OCI-LY7 (cell line): ENCODE measurements around the gene PHACTR2. TPM values are rescaled to one million over a fixed set of nuclear protein-coding genes. Genes with fewer than 3 reads are reported as not detected.

Experiments
- BruUV-seq: library from RNA; stranded (reverse); fragments of 400-500 nt; replicated peaks from 2 replicates; lab custom pipeline; 2021; lab: Mats Ljungman, UMichigan
- CTCF ChIA-PET: fragments of 300-600 bp; sonication (Branson Sonifier 250); formaldehyde crosslinking; loops from one replicate; lab custom pipeline; 2022; ENCODE audit warnings: antibody characterized with exemption; ENCODE audit not compliant: unreplicated experiment; lab: Charles Lee
- POLR2A ChIA-PET: fragments of 300-600 bp; sonication (Branson Sonifier 250); formaldehyde crosslinking; loops from one replicate; lab custom pipeline; 2022; ENCODE audit warnings: antibody characterized with exemption; lab: Charles Lee
- DNase-seq: peaks from one replicate; pipeline ENCODE4 v3.0.0-alpha.2; 2015; ENCODE audit warnings: low spot score
- H2AFZ ChIP-seq: fragments of 200-600 bp; sonication (generic), shearing (Covaris generic); 2 replicates; pipeline ENCODE4 v1.6.1; 2014; ENCODE audit warnings: mild to moderate bottlenecking, antibody characterized with exemption, low read length, moderate library complexity
- H3K27ac ChIP-seq: fragments of 200-600 bp; sonication (generic); 2 replicates; pipeline ENCODE4 v1.5.1; 2014; ENCODE audit warnings: mixed run types, low read depth, mild to moderate bottlenecking, moderate library complexity, low read length, inconsistent platforms; ENCODE audit not compliant: poor library complexity, severe bottlenecking
- H3K36me3 ChIP-seq: fragments of 200-600 bp; sonication (generic); 2 replicates; pipeline ENCODE4 v1.6.1; 2014; ENCODE audit warnings: mild to moderate bottlenecking, antibody characterized with exemption, low read length, moderate library complexity, mixed read lengths; ENCODE audit not compliant: insufficient read depth
- H3K4me1 ChIP-seq: fragments of 200-600 bp; sonication (generic); 2 replicates; pipeline ENCODE4 v1.5.1; 2014; ENCODE audit warnings: mild to moderate bottlenecking, low read length; ENCODE audit not compliant: insufficient read depth, poor library complexity, severe bottlenecking
- H3K4me2 ChIP-seq: fragments of 200-600 bp; sonication (generic); 2 replicates; pipeline ENCODE4 v1.6.1; 2014; ENCODE audit warnings: mild to moderate bottlenecking, low read length
- H3K4me3 ChIP-seq: fragments of 200-600 bp; sonication (generic); 2 replicates; pipeline ENCODE4 v1.5.1; 2014; ENCODE audit warnings: mild to moderate bottlenecking, low read depth, low read length; ENCODE audit not compliant: poor library complexity, severe bottlenecking
- H3K79me2 ChIP-seq: fragments of 200-600 bp; sonication (generic); 2 replicates; pipeline ENCODE4 v1.6.1; 2016; ENCODE audit warnings: low read depth, mild to moderate bottlenecking, low read length, moderate library complexity, mixed read lengths; ENCODE audit not compliant: insufficient read depth
- H3K9me2 ChIP-seq: fragments of 200-600 bp; sonication (generic); 2 replicates; pipeline ENCODE4 v1.6.1; 2016; ENCODE audit warnings: mild to moderate bottlenecking, low read length, mixed read lengths; ENCODE audit not compliant: insufficient read depth
- H3K9me3 ChIP-seq: fragments of 200-600 bp; sonication (generic); 2 replicates; pipeline ENCODE4 v1.6.1; 2014; ENCODE audit warnings: mild to moderate bottlenecking, mixed run types, low read length, mixed read lengths
- H4K20me1 ChIP-seq: fragments of 200-600 bp; sonication (generic); 2 replicates; pipeline ENCODE4 v1.6.1; 2014; ENCODE audit warnings: mild to moderate bottlenecking, antibody characterized with exemption, low read length, moderate library complexity, mixed read lengths; ENCODE audit not compliant: insufficient read depth
- EZH2phosphoT487 ChIP-seq: fragments of 200-600 bp; sonication (generic); IDR thresholded peaks from 2 replicates; pipeline ENCODE4 v1.6.1; 2018; ENCODE audit warnings: low read depth, borderline replicate concordance, mild to moderate bottlenecking, mixed run types, antibody characterized with exemption, low read length, moderate library complexity, mixed read lengths
- intact Hi-C: fragments of 100-400 bp; cut with micrococcal nuclease; formaldehyde crosslinking; loops from one replicate; pipeline ENCODE4 v1.10.0; 2022; ENCODE audit not compliant: unreplicated experiment
- total RNA-seq, 2 experiments: library from RNA; depleted of rRNA in 1 of 2; stranded (reverse); fragments of >200 nt in 1 of 2; shearing (Covaris generic) in 1 of 2; gene quantifications; 2 replicates each; pipeline ENCODE4 v1.2.3, GENCODE V29; 2014 to 2022
- TF ChIP-seq, protein P1 (sequence below): fragments of 200-600 bp; sonication (generic); conservative IDR thresholded peaks from 2 replicates; pipeline ENCODE4 v1.5.1; 2014; ENCODE audit warnings: mild to moderate bottlenecking, antibody characterized with exemption, low read length, moderate library complexity, mixed read lengths

PHACTR2 gene
- total RNA-seq, 2 experiments from 2014 or later = 0.06 to 5.4 TPM

DNA sequence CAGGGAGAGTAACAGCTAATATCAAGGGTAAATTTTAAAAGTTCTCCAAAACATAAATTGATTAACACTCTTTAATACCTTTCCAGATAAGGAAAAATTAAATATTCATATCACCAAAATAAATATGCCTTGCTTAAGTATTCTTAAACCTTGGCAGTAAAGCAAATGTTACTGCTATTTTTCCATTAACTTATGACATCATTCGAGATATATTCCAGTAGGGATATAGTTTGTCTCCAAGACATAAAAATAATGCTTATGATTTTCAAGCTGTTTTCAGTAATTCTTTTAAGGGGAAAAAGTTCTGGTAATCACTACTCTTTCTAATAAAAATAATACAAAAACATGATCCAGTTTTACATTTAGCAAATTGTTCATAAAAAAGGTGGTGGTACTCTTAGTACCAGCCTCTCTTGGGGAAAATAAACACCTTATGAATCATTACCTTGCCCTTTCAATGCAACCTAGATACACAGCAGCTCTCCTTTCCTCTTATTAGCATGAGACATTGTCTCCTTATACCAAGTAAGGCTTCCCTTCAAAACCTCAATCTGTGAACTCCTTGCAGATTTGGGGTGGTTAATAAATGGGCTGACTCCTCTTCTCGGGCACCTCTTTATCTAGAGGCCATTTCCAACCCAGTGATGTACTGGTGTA, 133.9 kb downstream of the PHACTR2 start:
- Histone ChIP-seq H4K20me1 (no peaks in the 10 kb centered on the region), H3K36me3 (no peaks in the 10 kb centered on the region), H3K9me2 (no peaks in the 10 kb centered on the region), H3K27ac (no peak overlapping the region), H3K4me1 (no peaks in the 10 kb centered on the region), H2AFZ (no peak overlapping the region), H3K9me3 (no peaks in the 10 kb centered on the region), H3K4me3 (no peak overlapping the region), H3K79me2 (no peaks in the 10 kb centered on the region), H3K4me2 (no peak overlapping the region)
- CTCF ChIA-PET = no interaction called here
- intact Hi-C loops = no loop called here
- POLR2A ChIA-PET = interaction anchor here (1.0 kb wide), 2 partner anchors 18 to 1212 kb away, joined by 4 read pairs; no protein-coding TSS in a partner anchor
- TF ChIP-seq, protein P1, sequence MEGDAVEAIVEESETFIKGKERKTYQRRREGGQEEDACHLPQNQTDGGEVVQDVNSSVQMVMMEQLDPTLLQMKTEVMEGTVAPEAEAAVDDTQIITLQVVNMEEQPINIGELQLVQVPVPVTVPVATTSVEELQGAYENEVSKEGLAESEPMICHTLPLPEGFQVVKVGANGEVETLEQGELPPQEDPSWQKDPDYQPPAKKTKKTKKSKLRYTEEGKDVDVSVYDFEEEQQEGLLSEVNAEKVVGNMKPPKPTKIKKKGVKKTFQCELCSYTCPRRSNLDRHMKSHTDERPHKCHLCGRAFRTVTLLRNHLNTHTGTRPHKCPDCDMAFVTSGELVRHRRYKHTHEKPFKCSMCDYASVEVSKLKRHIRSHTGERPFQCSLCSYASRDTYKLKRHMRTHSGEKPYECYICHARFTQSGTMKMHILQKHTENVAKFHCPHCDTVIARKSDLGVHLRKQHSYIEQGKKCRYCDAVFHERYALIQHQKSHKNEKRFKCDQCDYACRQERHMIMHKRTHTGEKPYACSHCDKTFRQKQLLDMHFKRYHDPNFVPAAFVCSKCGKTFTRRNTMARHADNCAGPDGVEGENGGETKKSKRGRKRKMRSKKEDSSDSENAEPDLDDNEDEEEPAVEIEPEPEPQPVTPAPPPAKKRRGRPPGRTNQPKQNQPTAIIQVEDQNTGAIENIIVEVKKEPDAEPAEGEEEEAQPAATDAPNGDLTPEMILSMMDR = no peak
- no peak for TF ChIP-seq EZH2phosphoT487
- DNase-seq = no peak
- no TSS peak for BruUV-seq

DNA sequence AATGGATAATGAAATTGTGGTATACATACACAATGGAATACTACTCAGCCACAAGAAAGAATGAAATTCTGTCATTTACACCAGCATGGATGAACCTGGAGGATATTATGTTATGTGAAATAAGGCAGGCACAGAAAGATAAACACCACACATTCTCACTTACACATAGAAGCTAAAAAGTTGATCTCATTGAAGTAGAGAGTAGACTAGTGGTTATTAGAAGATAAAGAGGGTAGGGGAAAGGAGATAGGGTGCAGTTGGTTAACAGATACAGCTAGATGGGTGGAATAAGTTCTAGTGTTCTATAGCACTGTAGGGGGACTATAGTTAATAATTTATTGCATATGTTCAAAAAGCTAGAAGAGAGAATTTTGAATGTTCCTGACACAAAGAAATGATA, 139.9 kb downstream of the PHACTR2 start:
- TF ChIP-seq EZH2phosphoT487 = no peak
- TF ChIP-seq, protein P1 = no peak
- Histone ChIP-seq H3K4me2 (no peak overlapping the region), H4K20me1 (no peaks in the 10 kb centered on the region), H3K27ac (no peak overlapping the region), H3K36me3 (no peaks in the 10 kb centered on the region), H3K79me2 (no peaks in the 10 kb centered on the region), H3K9me2 (no peaks in the 10 kb centered on the region), H3K4me3 (no peak overlapping the region), H3K4me1 (no peaks in the 10 kb centered on the region), H2AFZ (no peak overlapping the region), H3K9me3 (no peaks in the 10 kb centered on the region)
- DNase-seq = no peak
- BruUV-seq = no TSS peak
- ChIA-PET CTCF (no interaction called here), POLR2A (interaction anchor here (0.9 kb wide), 1 partner anchor 12 kb away, joined by 3 read pairs; no protein-coding TSS in a partner anchor)
- intact Hi-C loops = no loop called here

DNA sequence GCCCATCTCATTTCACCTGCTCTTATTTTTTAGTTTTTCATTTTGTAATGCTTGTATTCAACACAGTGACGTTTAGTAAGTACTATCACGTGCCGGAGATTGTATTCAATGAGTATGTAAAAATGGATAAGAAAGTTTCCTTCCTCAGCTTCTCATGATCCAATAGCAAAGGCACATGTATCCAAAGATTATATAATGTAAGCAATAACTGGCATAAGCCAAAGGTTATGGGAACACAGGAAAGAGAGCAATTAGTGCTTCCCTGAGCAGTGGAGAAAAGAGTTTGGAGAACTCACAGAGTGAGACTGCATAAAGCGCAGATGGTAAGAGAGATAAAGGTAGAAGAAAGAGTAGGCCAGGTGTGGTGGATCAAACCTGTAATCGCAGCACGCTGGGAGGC, 143.6 kb downstream of the PHACTR2 start:
- Histone ChIP-seq H3K9me2 (no peaks in the 10 kb centered on the region), H2AFZ (no peak overlapping the region), H3K27ac (no peak overlapping the region), H3K36me3 (no peaks in the 10 kb centered on the region), H3K4me1 (no peaks in the 10 kb centered on the region), H3K4me3 (no peak overlapping the region), H4K20me1 (no peaks in the 10 kb centered on the region), H3K79me2 (no peaks in the 10 kb centered on the region), H3K4me2 (no peak overlapping the region), H3K9me3 (no peaks in the 10 kb centered on the region)
- TF ChIP-seq, protein P1 = no peak
- TF ChIP-seq EZH2phosphoT487 = no peak
- POLR2A ChIA-PET = interaction anchor here (1.1 kb wide), 1 partner anchor 58 kb away, joined by 3 read pairs; no protein-coding TSS in a partner anchor
- BruUV-seq = no TSS peak
- CTCF ChIA-PET = no interaction called here
- DNase-seq = no peak
- intact Hi-C loops = no loop called here
